ENCODE results near the gene PDCL3. TPM values are rescaled to one million over a fixed set of nuclear protein-coding genes. Genes with fewer than 3 reads are reported as not detected.

Gene PDCL3
- total RNA-seq, 1 experiment from 2014 or later: 22.7 TPM

- Histone ChIP-seq H2AFZ (no peak overlapping the region), H3K27me3 (ENCODE audit: insufficient read depth, low read depth) (peaks cover 38% of the 10 kb centered on the region), H3K9me3 (ENCODE audit: insufficient read depth, low read depth) (no peaks in the 10 kb centered on the region), H3K4me1 (replicated peaks; ENCODE audit: insufficient read depth) (peaks cover 2% of the 10 kb centered on the region), H3K79me2 (ENCODE audit: low read depth) (no peaks in the 10 kb centered on the region), H3K4me3 (no peak overlapping the region), H3K9me2 (ENCODE audit: insufficient read depth) (no peaks in the 10 kb centered on the region), H3K36me3 (ENCODE audit: low read depth) (no peaks in the 10 kb centered on the region), H4K20me1 (ENCODE audit: insufficient read depth) (no peaks in the 10 kb centered on the region), H3K4me2 (no peak overlapping the region), H3F3A (ENCODE audit: insufficient read depth, low read depth) (peaks cover 5% of the 10 kb centered on the region; the same call in 1 of the 2 replicates), H3K27ac (no peak overlapping the region)
- DNase-seq: no peak
- intact Hi-C loops (cut with micrococcal nuclease; ENCODE audit: unreplicated experiment): no loop called here
- CTCF ChIA-PET: no interaction called here
- TF ChIP-seq CTCF (conservative IDR thresholded peaks at IDR 0.05) (no peak), EZH2 (IDR thresholded peaks at IDR 0.05; ENCODE audit: low read depth) (no peak)
- no TSS peak for BruUV-seq (replicated peaks)
- POLR2A ChIA-PET (ENCODE audit: unreplicated experiment): no interaction called here
Measured at GRCh38 chr2:100556746-100557145, 6.0 kb upstream of the PDCL3 start.

- H3K9me3 ChIP-seq (ENCODE audit: insufficient read depth, low read depth): no peaks in the 10 kb centered on the region
- TF ChIP-seq CTCF (conservative IDR thresholded peaks at IDR 0.05) (no peak), EZH2 (IDR thresholded peaks at IDR 0.05; ENCODE audit: low read depth) (no peak)
Measured at GRCh38 chr2:100560216-100560830, 2.5 kb upstream of the PDCL3 start.

GRCh38 chr2:100561191-100561590 lies 1.6 kb upstream of the PDCL3 start:
- Histone ChIP-seq H3K27ac (no peak overlapping the region), H3K4me2 (no peak overlapping the region), H3K36me3 (ENCODE audit: low read depth) (no peaks in the 10 kb centered on the region), H3K79me2 (ENCODE audit: low read depth) (peaks cover 13% of the 10 kb centered on the region), H4K20me1 (ENCODE audit: insufficient read depth) (no peaks in the 10 kb centered on the region), H3K4me3 (no peak overlapping the region), H3K9me2 (ENCODE audit: insufficient read depth) (no peaks in the 10 kb centered on the region), H3K4me1 (replicated peaks; ENCODE audit: insufficient read depth) (peaks cover 16% of the 10 kb centered on the region), H3K27me3 (ENCODE audit: insufficient read depth, low read depth) (0 out of 2 replicates have a peak, but pooled peaks cover 6% of the 10 kb centered on the region), H3F3A (ENCODE audit: insufficient read depth, low read depth) (peaks cover 12% of the 10 kb centered on the region), H2AFZ (no peak overlapping the region), H3K9me3 (ENCODE audit: insufficient read depth, low read depth) (no peaks in the 10 kb centered on the region)
- intact Hi-C loops (cut with micrococcal nuclease; ENCODE audit: unreplicated experiment): loop anchor here (10.0 kb wide), 1 partner anchor 1226 kb away; the partner anchor contains the start of genes EIF5B and TXNDC9
- CTCF ChIA-PET: no interaction called here
- POLR2A ChIA-PET (ENCODE audit: unreplicated experiment): no interaction called here
- DNase-seq: no peak
- TF ChIP-seq EZH2 (IDR thresholded peaks at IDR 0.05; ENCODE audit: low read depth): no peak
- no peak for TF ChIP-seq CTCF (conservative IDR thresholded peaks at IDR 0.05)
- no TSS peak for BruUV-seq (replicated peaks)

More at GRCh38 chr2:100560216-100560830, 2.5 kb upstream of the PDCL3 start:
- ChIA-PET CTCF (no interaction called here), POLR2A (ENCODE audit: unreplicated experiment) (interaction anchor here (0.6 kb wide), 1 partner anchor 1419 kb away, joined by 3 read pairs; no protein-coding TSS in a partner anchor)
- H2AFZ ChIP-seq: no peak overlapping the region
- peaks cover 7% of the 10 kb centered on the region; the same call in 1 of the 2 replicates for H3K27me3 ChIP-seq (ENCODE audit: insufficient read depth, low read depth)
- H3K79me2 ChIP-seq (ENCODE audit: low read depth): peaks cover 13% of the 10 kb centered on the region
- H3K4me3 ChIP-seq: no peak overlapping the region
- peaks cover 12% of the 10 kb centered on the region for H3F3A ChIP-seq (ENCODE audit: insufficient read depth, low read depth)
- no peaks in the 10 kb centered on the region for H4K20me1 ChIP-seq (ENCODE audit: insufficient read depth)
- H3K27ac ChIP-seq: no peak overlapping the region
- H3K4me2 ChIP-seq: no peak overlapping the region
- DNase-seq: no peak
- no peaks in the 10 kb centered on the region for H3K9me2 ChIP-seq (ENCODE audit: insufficient read depth)
- peaks cover 16% of the 10 kb centered on the region for H3K4me1 ChIP-seq (replicated peaks; ENCODE audit: insufficient read depth)
- intact Hi-C loops (cut with micrococcal nuclease; ENCODE audit: unreplicated experiment): loop anchor here (10.0 kb wide), 1 partner anchor 1226 kb away; the partner anchor contains the start of genes EIF5B and TXNDC9
- no TSS peak for BruUV-seq (replicated peaks)
- H3K36me3 ChIP-seq (ENCODE audit: low read depth): no peaks in the 10 kb centered on the region
